Activated T-cell treated with anti-CD3 and anti-CD28 coated beads for 24 hours (primary cell): ENCODE measurements around the gene THAP12.

Source experiments
- DNase-seq: peaks from one replicate; pipeline ENCODE4 v3.0.0-alpha.2; 2020; ENCODE audit warnings: low read depth

THAP12 gene

DNA sequence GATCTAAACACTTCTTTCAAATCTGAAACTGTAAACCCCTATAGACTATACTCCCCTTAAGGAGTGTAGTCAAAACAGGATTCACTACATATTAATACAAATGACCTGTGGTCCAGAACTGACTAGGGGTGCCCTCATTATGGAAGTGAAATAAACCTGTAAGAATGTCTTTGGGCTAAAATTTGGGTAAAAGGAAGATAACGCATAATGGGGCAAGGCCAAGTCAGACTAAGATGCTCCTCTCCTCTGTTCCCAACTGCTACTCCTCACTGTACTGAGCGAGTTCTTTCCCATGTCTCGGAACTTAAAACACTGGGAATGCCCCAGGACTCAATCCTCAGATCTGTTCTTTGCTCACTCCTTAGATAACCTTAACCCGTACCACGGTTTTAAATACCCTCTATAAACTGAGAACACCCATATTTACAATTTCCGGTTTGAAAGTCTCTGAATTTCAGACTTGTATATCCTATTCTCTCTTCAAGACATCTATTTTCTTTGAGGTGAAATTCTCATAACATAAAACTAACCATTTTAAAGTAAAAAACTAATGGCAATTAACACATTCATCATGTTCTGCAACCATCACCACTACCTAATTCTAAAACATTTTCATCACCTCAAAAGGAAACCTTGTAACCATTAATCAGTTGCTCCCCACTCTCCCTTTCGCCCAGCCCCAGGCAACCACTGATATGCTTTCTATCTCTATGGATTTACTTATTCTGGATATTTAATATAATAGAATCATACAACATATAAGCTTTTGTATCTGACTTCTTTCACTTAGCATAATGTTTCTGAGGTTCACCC is 4.0 kb downstream of the THAP12 start:
- no peak for DNase-seq

DNA sequence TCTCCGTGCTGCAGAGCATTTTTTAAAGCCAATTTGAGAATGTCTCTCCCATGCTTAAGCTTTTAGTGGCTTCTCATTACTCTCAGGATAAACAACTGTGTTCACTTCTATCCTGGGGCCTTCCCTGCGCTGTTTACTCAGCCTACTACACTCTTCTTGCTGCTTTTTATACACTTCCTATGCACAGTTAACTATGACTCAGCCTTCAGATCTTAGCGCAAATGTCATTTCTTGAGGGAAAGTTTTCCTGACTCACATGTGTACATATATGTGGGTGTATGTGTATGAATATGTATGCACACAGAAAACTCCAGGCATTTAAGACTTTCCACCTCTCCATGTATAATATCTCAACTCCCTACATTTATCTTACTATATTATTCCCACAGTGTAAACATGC is 9.8 kb downstream of the THAP12 start:
- peak; percentile 30 for DNase-seq

- no peak for DNase-seq
Observed at GRCh38 chr11:76369406-76369805, 11.5 kb downstream of the THAP12 start.

- DNase-seq: no peak
Observed at GRCh38 chr11:76368490-76368889, 12.4 kb downstream of the THAP12 start.

GRCh38 chr11:76365038-76365679 is 15.8 kb downstream of the THAP12 start:
- DNase-seq: no peak

- DNase-seq: no peak
Observed at GRCh38 chr11:76362716-76363115, 18.2 kb downstream of the THAP12 start.

DNA sequence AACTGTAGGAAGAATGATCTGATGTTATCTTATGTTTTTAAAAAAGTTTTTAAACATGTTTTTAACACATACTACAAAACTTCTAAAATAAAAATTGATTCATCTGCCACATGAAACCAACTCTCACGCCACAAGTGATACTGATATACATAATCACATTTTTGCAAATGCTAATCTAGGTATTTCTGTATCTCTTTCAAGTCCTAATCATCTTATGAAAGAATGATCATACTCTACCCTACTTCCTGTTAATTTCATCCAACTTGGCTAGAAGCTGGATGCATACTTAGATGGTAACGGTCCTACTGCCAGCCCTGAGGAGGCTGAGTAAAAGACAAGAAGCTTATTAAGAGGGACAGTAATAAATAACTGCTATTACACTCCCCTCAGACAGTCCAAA is 19.2 kb downstream of the THAP12 start:
- DNase-seq: no peak

DNA sequence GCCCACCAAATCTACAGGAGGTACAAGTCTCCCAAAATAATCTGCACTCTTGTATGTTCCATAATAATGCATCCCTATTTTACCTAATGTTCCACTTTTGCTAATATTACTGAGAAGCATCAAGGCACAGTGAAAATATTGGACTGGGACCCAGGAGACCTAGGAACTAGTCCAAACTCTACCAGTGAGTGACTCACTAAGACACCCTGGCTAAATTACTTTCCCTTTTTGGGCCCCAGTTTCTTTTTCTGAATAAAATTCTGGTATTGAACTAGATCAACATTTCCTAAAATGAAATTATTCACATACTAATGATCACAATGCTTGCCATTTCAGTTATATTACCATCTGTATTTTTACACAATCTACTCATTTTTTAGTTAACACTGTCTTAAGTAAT is 19.6 kb downstream of the THAP12 start:
- no peak for DNase-seq

GRCh38 chr11:76355172-76355571 is 25.8 kb downstream of the THAP12 start:
- no peak for DNase-seq

- DNase-seq: no peak
Observed at GRCh38 chr11:76348348-76348747, 32.6 kb downstream of the THAP12 start.

DNA sequence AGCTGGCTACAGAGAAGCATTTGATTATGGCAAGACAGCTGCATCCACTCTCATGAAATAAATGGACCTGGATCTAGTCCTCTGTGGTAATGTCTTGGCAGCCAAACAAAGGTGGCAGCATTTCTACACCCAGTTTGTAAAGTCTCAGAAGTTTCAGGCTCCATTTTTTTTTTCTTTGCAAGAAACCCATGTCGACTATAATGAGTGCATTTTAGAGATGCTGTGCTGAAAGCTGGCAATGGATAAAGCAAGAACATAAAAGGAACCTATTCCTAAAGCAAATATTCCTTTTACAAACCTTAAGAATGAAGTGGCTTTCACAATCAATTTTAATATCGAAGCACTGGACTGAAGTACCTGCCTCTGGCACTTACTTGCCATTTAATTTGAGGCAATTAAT is 33.5 kb downstream of the THAP12 start:
- DNase-seq: no peak

GRCh38 chr11:76339221-76339620 is 41.7 kb downstream of the THAP12 start:
- no peak for DNase-seq

DNA sequence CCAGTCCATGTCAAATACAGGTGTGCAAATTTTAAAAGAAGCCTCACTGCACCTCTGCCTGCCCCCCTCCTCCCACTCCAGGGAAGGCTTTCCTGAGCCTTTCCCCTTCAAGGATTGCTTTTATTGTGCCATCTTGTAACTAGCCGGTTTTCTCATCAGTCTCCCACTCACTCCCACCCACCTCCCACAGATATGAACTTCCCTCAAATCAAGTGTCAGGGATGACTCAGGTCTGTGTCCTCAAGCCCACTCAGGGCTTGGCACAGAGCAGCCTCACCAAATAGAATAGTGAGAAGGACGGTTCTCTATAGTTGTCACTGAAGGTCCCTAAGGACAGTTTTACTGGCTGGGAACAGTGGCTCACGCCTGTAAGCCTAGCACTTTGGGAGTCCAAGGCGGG is 43.0 kb downstream of the THAP12 start:
- DNase-seq: no peak

DNA sequence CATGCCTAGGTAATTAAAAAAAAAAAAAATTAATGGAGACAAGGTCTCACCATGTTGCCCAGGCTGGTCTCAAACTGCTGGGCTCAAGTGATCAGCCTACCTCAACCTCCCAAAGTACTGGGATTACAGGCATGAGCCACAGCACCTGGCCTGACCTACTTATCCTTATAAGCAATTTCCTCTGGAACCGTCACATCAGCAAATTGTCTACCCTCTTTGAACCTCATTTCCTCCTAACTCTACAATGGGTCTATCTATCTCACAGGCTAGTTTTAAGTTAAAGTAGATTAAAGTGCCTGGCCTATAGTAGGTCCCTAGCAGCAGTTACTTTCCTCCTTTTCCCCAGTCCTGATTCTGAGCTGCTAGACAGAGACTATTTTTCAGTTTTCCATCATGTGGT is 43.5 kb downstream of the THAP12 start:
- no peak for DNase-seq

DNA sequence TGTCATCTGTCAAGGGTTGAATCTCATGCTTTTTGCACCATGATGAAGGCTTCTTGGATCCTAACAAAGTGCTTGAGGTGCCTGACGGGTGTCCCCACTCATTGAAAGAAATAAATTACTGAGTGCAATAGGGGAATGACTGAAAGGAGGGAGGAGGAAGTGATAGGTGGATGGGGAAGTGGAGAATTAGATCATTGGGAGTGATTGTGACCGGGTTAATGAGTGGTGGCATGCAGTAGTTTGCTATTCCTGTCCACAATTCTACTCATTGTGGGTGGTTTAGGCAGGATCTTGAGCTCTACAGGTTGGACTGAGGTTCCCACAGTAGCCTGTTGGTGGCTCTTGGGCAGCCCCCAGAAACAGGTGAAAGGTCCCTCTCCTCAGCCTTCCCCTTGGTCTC is 44.3 kb downstream of the THAP12 start:
- DNase-seq: no peak

GRCh38 chr11:76335842-76336241 is 45.1 kb downstream of the THAP12 start:
- DNase-seq: no peak

DNA sequence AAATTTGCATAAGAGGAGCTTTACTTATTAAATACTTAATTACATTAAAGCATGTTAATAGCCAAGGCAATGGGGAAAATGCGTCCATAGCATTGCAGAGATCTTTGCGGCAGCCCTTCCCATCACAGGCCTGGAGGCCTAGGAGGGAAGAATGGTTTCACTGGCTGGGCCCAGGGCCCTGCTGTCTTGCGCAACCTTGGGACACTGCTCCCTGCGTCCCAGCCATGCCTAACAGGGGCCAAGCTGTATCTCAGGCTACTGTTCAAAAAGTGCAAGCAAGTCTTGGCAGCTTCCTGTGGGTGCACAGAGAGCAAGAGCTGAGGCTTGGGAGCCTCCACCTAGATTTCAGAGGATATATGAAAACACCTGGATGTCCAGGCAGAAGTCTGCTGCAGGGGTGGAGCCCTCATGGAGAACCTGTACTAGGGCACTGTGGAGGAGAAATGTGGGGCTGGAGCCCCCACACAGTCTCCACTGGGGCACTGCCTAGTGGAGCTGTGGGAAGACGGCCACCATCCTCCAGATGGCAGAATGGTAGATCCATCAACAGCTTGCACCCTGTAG is 46.0 kb downstream of the THAP12 start:
- DNase-seq: no peak

GRCh38 chr11:76330651-76331050 is 50.3 kb downstream of the THAP12 start:
- DNase-seq: no peak

DNA sequence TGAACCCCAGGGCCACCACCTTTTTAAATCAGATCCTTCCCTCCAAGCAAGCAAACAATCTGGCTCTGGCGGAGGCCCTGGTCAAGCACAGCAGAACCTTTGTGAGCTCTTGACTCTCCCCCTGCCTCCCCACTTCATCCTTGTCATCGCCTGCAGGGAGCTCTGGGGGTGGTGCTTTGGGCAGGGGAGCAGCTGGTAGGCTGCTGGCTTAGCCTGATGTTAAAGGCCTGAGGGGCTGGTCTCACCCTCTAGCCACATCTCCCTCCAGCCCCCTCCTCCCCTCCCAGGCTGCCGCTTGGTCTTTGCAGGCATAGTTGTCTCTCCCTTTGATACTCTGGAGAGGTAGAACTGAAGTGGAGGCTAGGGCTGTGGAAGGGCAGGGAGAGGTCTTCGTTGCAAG is 50.9 kb downstream of the THAP12 start:
- no peak for DNase-seq

- no peak for DNase-seq
Observed at GRCh38 chr11:76329084-76329648, 51.8 kb downstream of the THAP12 start.

GRCh38 chr11:76327756-76328388 is 53.1 kb downstream of the THAP12 start:
- no peak for DNase-seq

- DNase-seq: no peak
Observed at GRCh38 chr11:76327202-76327601, 53.7 kb downstream of the THAP12 start.

DNA sequence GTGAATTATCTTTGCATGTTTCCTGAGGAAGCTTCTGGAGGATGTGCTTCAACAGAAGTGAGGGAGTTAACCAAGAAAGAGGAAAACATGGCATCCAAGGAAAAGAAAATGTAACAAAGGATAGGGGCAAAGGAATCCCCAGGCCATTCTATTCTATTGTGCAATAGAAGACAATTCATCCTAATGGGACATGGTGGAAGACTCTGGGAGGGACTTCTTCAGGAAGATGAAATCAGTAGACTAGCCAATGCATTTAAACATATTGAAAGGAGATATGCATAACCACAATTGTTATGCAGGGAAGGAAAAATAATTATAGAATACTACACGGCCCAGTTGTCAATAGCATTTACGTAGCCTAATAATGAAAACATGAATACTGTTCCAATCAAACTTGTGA is 55.7 kb downstream of the THAP12 start:
- no peak for DNase-seq
